Activated effector memory CD4-positive, alpha-beta T cell treated with anti-CD3 and anti-CD28 coated beads, Interleukin-2, amount 50 U/mL, for 16 hours (primary cell): ENCODE measurements around the gene C10orf90.

ENCODE experiments used
- DNase-seq: peaks from one replicate; pipeline ENCODE4 v3.0.0-alpha.2; 2020

Gene C10orf90

DNA sequence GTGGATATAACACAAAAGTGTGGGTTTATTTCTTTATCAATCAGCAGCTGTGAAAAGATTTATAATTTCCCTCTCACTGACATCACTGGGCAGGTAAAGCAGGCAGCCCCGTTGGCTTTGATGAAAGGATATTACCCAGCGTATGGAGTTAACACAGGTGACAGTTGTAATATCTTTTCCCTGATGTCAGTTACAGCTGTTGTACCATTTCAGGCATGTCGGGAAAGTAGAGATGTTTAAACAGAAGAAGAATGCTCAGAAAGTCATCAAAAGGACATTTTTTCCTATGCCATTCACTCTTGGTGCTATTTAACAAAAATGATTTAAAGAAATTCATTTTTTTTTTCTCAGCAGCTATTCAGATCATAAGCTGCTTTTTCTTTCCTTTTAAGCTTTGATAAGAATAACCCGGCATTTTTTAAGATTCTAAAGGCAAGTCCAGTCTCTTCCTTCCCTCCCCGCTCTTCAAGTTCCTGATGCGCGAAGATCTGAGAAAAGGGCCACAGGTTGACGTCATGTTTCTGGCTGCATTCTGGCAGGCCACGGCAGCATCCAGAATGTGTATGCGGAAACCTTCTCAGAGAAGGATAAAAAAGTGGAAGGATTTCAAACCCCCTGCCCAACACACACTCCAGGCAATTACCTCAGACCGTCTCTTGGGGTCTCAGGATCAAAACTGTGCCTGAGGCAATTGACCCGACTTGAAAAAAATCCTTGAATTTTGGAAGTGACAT lies 249.8 kb downstream of the C10orf90 start:
- no peak for DNase-seq

DNA sequence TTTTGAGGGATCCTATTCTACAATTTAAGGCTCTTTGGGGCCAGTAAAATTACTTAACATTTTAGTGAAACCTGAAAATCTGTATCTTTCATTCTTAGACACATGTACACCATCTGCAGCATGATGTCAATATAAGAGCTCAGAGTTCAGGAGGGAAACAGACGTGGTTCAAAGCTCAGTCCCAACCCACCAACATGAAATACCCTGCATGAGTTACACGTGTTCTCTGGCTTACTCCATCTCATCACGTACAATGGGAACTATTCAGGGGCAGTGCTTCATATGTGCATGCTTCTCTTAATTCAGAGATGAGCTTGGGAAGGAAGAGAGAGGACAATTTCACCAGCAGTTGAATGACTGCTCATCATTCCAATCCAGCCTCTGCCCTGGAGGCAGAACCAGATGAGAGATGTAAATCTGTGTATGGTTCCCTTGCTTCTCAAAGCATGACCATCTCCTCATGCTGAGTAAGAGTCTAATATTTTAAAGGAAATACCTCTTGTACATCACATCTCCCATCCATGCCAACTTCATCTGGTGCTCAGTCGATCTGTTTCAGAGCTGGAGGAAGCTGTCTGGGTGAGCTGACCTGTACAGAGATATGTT lies 253.2 kb downstream of the C10orf90 start:
- DNase-seq, result no peak

DNA sequence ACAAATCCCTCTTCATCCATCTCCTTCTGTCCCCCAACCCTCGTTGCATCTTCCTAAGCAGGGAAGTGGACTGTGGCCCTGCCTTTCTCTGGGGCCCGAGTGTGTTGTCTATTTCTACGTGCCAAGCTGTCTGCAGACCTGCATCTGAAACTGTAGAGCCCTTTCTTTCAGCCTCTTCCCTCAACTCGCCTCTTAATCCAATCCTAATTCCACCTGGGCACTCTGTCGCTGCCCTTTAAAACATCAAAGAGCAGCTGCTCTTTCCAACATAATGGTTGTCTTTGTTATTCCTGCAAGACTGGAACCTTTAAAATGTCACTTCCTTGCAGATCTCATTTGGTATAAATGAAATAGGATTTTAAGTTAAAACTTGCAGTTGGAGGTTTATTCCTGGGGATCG lies 260.7 kb downstream of the C10orf90 start:
- DNase-seq, result no peak

DNA sequence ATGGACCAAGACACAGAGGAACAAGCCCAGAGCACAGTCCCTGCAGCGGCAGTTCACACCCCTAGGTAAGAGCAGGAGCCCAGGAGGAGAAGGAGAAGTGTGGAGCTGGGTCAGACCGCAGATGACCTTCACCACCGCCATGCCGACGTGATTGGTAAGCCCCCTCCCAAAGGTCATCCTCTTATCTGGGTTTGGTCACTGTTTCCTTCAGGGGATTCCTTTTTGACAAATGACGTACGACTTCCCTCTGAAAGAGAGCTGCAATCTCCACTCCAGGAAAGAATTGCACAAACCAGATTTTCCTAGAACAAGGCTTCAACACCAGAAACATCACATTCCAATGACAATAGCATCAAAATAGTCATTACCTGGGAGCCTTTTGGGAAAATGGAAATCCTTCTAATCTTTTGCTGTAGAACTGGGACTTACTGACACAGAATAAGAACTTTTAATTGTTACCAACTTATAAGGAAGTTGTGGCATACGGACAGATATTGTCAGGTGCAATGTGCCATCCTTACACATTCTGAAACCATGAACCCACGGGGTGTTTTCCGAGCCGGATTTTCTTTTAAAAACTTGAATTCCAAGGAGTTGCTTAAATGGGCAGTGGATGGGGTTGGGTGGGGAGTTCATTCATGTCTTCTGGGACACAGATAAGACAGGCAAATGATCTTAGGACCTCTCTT lies 261.4 kb downstream of the C10orf90 start:
- DNase-seq, result no peak

DNA sequence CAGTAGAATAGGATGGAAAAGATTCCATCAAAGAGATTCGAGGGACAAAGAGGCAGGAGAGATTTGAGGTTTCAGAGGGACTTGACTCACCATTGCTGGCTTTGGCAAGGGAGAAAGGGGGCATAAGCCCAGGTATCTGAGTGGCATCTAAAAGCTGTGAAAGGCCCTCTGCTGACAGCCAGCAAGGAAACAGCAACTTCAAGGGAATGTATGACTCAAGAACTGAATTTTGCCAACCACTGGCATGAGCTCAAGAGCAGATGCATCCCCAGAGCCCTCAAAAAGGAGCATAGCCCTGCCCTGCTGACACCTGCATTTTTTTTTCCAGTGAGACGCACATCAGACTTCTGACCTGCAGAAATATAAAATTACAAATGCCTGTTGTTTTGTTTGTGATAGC lies 262.7 kb downstream of the C10orf90 start:
- DNase-seq, result no peak

DNA sequence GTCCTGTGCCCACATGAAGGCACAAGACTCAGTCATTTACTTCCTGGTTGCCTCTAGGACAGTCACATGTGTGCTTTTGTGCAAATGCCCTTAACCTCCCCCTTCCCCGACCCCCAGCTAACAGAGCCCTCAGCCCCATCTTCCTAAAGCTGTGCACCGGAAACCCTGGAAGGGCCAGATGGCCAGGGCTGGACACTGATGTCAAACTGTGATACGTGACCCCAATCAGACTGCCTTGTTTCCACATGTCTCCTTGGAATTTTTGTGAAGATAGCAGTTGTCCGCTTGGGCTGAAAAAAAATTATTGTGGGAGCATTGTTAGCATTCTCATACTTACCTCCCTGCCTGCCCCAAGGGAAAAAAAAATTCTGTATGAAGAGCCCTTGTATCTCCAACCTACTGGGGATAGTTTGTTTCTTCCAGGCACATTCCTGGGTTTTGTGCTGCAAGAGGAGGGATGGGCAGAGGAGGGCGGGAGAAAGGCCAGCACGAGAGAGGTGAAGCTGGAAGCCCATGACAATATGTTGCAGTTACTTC lies 265.2 kb downstream of the C10orf90 start:
- no peak for DNase-seq

DNA sequence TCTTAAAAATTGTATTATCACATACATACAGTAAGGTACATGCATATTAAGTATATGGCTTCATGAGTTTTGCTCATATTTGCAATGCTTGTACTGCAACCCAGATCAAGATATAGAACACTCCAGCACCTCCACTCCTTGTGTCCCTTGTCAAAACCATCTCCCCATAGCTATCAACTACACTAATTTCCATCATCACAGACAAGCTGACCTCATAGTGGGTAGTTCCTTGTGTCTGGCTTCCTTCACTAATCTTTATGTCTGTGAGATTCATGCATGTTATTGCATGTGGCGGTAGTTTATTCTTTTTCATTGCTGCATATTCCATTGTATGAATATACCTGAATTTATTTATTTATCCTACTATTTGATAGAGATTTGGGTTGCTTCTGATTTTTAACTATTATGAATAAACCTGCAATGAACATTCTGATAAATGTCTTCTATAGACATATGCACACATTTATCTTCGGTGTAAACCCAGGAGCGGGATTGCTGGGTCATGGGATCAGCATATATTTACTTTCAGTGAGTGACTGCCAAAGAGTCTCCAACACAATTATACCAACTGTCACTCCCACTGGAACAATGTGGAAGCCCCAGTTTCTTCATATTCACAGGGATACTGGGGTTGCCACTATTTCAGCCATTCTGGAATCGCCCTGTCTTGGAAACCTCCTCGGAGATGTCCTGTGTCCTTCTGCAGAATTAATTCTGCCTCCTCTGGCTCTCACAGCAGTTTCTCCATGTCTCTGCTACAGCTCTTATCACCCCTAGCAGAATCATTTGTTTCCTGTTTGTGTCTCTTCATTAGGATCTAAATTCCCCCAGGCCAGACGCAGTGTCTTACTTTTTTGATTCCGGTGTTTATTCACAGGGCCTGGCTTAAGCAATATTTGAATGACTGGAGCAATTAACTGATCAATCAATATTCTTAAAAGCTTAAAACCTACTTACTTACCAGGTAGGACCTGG lies 267.5 kb downstream of the C10orf90 start:
- DNase-seq, result no peak

DNA sequence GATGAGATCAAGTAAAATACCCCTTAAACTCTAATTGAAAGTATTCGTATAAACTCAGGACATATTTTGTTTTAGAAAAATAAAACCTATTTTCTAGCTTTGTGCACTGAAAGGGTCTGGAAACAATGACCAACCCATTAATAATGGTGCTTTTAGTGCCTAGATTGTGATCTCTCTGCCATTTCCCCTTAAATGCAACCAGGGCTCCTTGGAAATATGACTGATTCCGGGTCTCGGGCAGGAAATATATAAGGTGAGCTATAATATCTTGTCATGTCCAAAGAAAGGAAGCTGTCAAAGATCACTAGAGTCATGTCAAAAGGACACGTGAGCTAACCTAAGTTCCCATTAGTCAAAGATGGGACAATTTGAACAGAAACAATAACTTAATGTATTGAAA lies 269.9 kb downstream of the C10orf90 start:
- DNase-seq, result no peak

DNA sequence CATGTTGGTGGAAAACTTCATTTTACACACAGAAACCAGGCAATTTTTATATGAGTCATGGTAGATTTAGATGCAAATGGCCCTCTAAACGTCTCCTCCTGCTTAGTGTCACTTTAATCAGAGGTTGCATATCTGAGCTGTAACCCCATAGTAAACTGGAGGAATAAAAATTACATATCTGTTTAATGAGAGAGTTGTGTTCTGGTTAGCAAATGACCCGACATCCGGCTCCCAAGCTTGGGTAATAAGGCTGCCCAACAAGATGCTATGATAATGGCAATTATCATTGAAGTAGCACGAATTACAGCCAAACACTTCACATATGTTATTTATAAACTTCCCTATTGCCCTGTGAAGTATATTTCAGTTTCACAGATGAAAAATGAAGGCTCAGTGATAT lies 271.6 kb downstream of the C10orf90 start:
- no peak for DNase-seq

DNA sequence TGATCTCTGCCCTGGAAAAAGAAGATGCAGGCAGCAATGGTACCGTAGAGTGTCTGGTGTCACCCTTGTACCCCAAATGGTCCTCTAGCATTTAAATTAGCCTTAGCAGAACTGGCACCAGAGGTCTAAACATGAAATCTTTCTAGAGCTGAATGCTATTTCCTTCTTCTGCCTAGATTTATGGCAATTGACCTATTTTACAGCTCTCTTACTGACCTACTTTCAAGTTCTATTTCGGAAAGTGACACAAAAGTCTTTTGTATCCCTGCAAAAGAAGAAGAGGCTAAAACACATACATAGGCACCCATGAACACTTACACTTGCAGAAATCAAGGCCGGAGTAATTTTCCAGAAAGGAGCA lies 272.1 kb downstream of the C10orf90 start:
- no peak for DNase-seq

DNA sequence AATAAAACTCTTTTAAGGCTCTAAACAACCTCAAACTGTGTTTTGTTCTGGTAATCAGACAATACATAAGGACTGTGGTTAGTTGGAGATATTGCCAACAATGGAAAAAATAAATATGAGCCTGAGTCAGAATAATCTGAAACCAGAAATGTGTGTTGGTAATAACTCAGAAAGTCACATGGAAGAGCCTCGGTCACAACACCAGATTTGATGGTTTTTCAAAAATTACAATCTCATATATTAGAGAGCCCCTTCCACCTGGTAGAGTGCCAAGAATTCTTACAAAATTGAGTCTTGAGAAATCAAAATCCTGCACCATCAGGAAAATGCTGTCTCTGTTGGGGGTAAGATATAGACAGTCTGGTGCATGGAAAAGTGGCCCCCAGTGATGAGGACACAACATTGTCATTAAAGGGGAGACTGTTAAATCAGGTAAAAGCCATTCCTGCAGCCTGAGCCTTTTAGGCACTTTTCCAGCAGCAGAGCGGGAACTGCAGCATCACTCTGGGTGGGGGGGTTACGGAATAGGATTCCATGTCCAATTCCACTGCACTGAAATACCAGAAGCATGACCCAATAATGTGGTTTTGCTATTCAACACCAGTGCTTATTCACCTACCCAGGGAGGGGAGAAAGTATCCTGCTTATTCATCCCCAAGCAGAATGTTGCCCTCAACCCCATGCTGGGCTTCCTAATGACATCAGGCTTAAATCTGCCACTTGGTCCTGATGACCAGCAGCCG lies 272.7 kb downstream of the C10orf90 start:
- no peak for DNase-seq

DNA sequence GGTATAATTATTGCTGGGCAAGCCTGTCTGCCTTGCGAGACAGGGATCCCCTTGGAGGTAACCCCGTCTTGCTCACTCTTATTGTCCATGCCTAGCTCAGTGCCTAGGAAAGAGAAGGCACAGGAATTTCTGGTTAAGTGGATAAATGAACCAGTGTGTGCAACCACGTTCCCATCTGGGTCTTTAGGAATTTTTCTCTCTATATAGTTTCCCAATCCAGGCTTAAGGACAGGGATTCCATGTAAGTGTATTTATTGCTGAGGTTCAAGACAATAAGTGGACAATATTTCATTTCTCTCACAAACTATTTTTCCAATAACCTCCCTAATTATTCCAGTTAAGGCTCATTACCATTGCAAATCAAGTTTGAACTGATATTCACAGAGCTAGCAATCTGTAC lies 273.3 kb downstream of the C10orf90 start:
- DNase-seq, result no peak

DNA sequence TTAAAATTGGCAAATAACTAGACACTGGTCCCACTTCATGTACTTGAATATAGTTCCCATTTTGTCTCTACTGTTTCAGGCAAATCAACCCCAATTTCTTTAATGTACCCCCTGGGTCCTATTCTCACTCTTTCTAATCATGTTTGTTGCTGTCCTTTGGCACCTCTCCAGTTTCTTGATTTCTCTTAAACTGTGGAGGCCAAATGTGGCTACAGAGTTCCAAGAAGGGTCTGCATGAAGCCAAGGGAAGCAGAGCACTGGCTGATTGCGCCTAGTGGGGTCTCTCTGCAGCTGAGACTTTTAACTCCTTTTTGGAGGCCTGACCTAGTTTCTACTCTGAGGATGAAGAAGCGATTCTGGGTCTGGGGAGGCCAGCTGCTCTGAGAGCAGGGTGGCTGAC lies 275.5 kb downstream of the C10orf90 start:
- no peak for DNase-seq

DNA sequence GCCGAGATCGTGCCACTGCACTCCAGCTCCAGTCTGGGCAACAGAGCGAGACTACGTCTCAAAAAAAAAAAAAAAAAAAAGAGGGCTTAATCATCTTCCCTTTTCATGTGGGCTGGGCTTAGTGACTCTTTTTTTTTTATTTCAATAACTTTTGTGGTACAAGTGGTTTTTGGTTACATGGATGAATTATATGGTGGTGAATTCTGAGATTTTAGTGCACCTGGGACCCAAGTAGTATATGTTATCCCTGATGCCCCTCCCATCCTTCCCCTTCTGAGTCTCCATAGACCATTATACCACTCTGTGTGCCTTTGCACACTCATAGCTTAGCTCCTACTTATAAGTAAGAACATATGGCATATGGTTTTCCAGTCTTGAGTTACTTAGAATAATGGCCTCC lies 277.4 kb downstream of the C10orf90 start:
- DNase-seq, result no peak

DNA sequence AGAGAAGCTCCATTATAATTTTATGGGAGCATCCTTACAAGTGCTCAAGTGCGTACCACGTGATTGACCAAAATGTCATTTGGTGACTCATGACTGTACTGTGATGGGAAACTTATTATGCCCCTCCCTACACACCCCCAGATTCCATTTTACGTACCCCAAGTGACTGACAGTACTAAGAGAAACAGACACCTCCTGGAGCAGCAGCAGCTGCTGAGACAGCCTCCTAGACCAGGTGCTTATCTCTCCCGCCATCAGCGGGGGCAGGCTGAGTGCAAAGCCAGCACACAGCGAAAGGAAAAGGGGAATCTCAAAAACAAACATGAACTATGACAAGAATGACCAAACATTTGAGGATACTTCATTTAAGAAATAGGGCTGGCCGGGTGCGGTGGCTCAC lies 278.0 kb downstream of the C10orf90 start:
- no peak for DNase-seq

DNA sequence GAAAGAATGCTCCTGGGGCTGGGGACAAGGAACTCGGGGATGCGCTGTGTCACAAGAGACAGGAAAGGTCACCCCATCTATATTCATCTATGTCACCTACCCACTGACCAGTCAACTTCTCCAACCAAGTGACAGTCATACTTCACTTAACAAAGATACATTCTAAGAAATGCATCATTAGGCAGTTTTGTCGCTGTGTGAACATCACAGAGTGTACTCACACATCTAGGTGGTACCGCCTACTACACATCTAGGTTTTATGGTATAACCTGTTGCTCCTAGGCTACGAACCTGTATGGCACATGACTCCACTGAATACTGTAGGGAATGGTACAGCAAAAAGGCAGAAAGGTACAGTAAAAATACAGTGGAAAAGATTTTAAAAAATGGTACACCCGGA lies 278.4 kb downstream of the C10orf90 start:
- no peak for DNase-seq

DNA sequence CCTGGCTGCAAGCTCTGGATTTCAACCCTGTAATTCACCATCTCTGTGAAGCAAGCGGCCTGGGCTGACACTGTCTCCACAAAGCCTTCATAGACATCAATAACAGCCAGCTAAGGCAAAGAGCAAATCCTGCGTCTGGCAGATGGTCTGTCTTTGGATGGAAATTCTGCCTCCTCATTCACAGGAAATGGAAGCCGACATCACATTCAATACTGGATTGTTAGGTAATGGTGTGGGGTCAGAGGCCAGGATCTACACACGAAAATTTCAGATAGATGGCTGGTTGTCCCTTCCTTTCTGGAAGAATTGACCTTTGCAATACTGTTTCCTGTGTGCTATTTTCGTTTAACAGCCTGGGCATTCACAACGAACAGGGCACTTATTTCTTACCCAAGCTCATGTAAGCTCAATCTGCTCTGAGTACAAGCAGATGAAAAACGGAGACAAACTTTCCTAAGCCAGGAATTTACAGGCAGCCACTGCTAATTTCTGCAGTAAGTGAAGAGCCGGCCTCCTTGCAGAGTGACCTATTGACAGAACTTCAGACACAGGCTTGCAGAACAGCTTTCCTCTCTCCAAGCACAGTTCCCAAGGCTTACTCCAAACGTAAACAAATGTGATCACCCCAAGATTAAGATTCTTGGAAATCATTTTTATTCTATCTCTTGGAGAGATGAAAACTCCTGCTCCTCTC lies 279.2 kb downstream of the C10orf90 start:
- DNase-seq, result no peak

DNA sequence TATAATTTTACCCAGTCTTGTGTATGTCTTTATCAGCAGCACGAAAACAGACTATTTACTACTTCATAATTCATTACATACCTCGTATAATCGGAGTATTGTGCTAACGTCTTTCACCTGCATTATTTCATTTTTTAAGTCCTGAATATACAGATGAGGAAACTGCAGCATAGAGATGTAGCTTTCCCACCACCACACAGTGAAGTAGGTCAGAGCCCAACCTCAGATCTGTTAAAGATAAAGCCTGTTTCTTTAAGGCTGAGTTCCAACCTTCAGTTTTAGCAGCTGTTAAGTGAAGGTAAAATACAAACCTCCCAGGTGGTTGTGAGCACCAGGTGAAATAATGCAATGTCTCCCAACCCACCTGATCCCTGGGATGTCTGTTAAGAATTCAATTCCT lies 280.2 kb downstream of the C10orf90 start:
- no peak for DNase-seq

DNA sequence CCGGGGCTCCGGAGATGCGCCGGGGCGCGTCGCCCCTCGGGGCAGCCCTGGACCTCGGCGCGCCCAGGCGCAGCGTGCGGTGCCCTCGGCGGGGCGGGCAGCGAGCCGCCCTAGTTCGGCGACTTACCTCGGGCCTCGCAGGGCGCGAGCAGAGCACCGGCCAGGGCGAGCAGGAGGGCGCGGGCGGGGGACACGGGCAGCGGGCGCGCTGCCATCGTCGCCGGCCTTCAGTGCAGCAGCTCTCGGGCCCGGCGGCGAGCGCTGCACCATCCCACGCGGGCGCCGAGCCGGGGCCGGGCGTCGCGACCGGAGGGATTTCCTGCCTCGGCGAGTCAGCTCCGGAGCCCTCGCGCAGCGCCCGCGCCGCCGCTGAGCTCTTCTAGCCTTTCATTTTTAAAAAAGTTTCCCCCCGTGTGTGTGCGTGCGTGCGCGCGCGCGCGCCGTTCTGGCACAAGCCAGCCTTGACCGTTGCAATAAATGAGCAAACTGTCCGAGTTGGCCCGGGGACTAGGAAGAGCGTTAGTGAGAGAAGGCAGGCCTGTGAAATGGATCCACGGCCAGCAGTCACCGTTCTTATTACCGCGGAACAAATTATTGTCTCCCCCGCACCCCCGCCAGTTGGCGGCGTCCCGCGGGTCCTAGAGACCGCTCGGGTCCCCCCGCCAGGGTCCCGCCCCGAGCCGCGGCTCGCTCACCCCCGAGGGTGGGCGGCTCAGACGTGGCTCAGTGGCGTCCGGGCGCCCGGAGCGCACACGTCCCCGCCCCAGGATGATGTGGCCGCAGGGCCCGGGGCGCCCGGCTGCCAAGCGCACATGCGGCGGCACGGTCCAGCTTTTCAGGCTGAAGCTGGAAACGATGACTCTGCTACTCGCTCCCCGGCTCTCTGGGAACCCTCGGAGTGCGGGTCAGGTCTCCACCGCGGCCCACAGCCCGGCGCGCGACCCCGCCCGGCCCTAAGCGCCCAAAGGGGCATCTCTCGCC lies 282.3 kb downstream of the C10orf90 start, which contains the start of gene ADAM12:
ADAM12 (minus strand) TSS at position 547 of the 981 bp plus-strand sequence; CDS start at position 215, 332 bp downstream.
- peak; percentile 74 for DNase-seq
